Smooth muscle cell (in vitro differentiated cells): ENCODE results near the gene FNTB. TPM values are rescaled to one million over a fixed set of nuclear protein-coding genes. Genes with fewer than 3 reads are reported as not detected.

Source experiments
- DNase-seq: peaks from one replicate; lab custom pipeline; 2025; ENCODE audit not compliant: unreplicated experiment; lab: John Stamatoyannopoulos, UW
- H2AFZ ChIP-seq: fragments of 200-600 bp; sonication (generic); 2 replicates; pipeline ENCODE4 v1.6.0; 2016; ENCODE audit warnings: antibody characterized with exemption, low read depth, mild to moderate bottlenecking
- H3F3A ChIP-seq: fragments of 200-600 bp; sonication (generic); 2 replicates; pipeline ENCODE4 v1.6.0; 2017; ENCODE audit warnings: antibody characterized with exemption, low read depth
- H3K27ac ChIP-seq: fragments of 200-600 bp; sonication (generic); 2 replicates; pipeline ENCODE4 v1.5.1; 2016; ENCODE audit warnings: low read depth, mild to moderate bottlenecking
- H3K27me3 ChIP-seq: fragments of 200-600 bp; sonication (generic); 2 replicates; pipeline ENCODE4 v1.6.1; 2016; ENCODE audit warnings: low read depth, mild to moderate bottlenecking
- H3K36me3 ChIP-seq: fragments of 200-600 bp; sonication (generic); 2 replicates; pipeline ENCODE4 v1.5.1; 2016; ENCODE audit warnings: low read depth
- H3K4me1 ChIP-seq: fragments of 200-600 bp; sonication (generic); 2 replicates; pipeline ENCODE4 v1.5.1; 2016; ENCODE audit warnings: low read depth
- H3K4me2 ChIP-seq: fragments of 200-600 bp; sonication (generic); 2 replicates; pipeline ENCODE4 v1.6.0; 2016; ENCODE audit warnings: mild to moderate bottlenecking
- H3K4me3 ChIP-seq: fragments of 200-600 bp; sonication (generic); 2 replicates; pipeline ENCODE4 v1.5.1; 2016; ENCODE audit warnings: mild to moderate bottlenecking
- H3K79me2 ChIP-seq: fragments of 200-600 bp; sonication (generic); 2 replicates; pipeline ENCODE4 v1.6.0; 2016; ENCODE audit warnings: low read depth, mild to moderate bottlenecking
- H3K9ac ChIP-seq: fragments of 200-600 bp; sonication (generic); 2 replicates; pipeline ENCODE4 v1.6.0; 2016; ENCODE audit warnings: low read depth
- H3K9me3 ChIP-seq: fragments of 200-600 bp; sonication (generic); replicated peaks from 2 replicates; pipeline ENCODE4 v1.5.1; 2016; ENCODE audit warnings: low read depth
- H4K20me1 ChIP-seq: fragments of 200-600 bp; sonication (generic); 2 replicates; pipeline ENCODE4 v1.6.0; 2016; ENCODE audit warnings: low read depth
- CTCF ChIP-seq: fragments of 200-600 bp; sonication (generic); IDR thresholded peaks from 2 replicates; pipeline ENCODE4 v1.5.1; 2017; ENCODE audit warnings: borderline replicate concordance, mild to moderate bottlenecking, antibody characterized with exemption; ENCODE audit not compliant: insufficient read depth, poor library complexity, severe bottlenecking
- WGBS: methylation state at CpG from one replicate; pipeline ENCODE4 v1.1.7; 2016; ENCODE audit warnings: low lambda C conversion rate; 5-methylcytosine and 5-hydroxymethylcytosine counted together
- polyA plus RNA-seq: library from polyadenylated mRNA; unstranded; fragments of >200 nt; fragmentation: Nextera tagmentation; extraction: Ambion mirVana; gene quantifications from 2 replicates; pipeline ENCODE4 v1.2.1, GENCODE V29; 2016
- total RNA-seq: library from RNA; depleted of rRNA; stranded (reverse); fragments of >200 nt; gene quantifications from 2 replicates; pipeline ENCODE4 v1.2.3, GENCODE V29; 2014

Gene FNTB
- total and polyA plus RNA-seq, 2 experiments from 2014 or later = 9.3 to 16.3 TPM

- DNase-seq = no peak
- Histone ChIP-seq H3K36me3 (no peaks in the 10 kb centered on the region), H3K27ac (no peak overlapping the region), H2AFZ (no peak overlapping the region), H3K79me2 (no peaks in the 10 kb centered on the region), H3K4me3 (no peak overlapping the region), H3K9me3 (no peaks in the 10 kb centered on the region), H3F3A (no peaks in the 10 kb centered on the region), H3K4me2 (no peak overlapping the region), H4K20me1 (peaks cover 25% of the 10 kb centered on the region), H3K27me3 (no peaks in the 10 kb centered on the region), H3K4me1 (no peaks in the 10 kb centered on the region), H3K9ac (no peak overlapping the region)
- 99% methylated on average over 6 of the region's 6 CpGs for WGBS
- TF ChIP-seq CTCF = no peak
Observed at GRCh38 chr14:65072256-65072655, 85.6 kb downstream of the FNTB start.

- Histone ChIP-seq H3K4me1 (no peaks in the 10 kb centered on the region), H3K36me3 (no peaks in the 10 kb centered on the region), H4K20me1 (peaks cover 27% of the 10 kb centered on the region), H3K9ac (no peak overlapping the region), H3K27me3 (no peaks in the 10 kb centered on the region), H3K4me3 (no peak overlapping the region), H2AFZ (no peak overlapping the region), H3K9me3 (no peaks in the 10 kb centered on the region), H3K4me2 (no peak overlapping the region), H3K79me2 (no peaks in the 10 kb centered on the region), H3K27ac (no peak overlapping the region), H3F3A (no peaks in the 10 kb centered on the region)
- no peak for DNase-seq
- 83% methylated on average over 1 of the region's 1 CpG for WGBS
- no peak for TF ChIP-seq CTCF
Observed at GRCh38 chr14:65072937-65073336, 86.2 kb downstream of the FNTB start.

- Histone ChIP-seq H3K9me3 (no peaks in the 10 kb centered on the region), H3K27me3 (no peaks in the 10 kb centered on the region), H3K4me1 (no peaks in the 10 kb centered on the region), H3F3A (no peaks in the 10 kb centered on the region), H3K36me3 (no peaks in the 10 kb centered on the region), H4K20me1 (peaks cover 32% of the 10 kb centered on the region), H3K9ac (no peak overlapping the region), H3K27ac (no peak overlapping the region), H3K79me2 (no peaks in the 10 kb centered on the region), H3K4me3 (no peak overlapping the region), H3K4me2 (no peak overlapping the region), H2AFZ (no peak overlapping the region)
- WGBS = 98% methylated on average over 4 of the region's 4 CpGs
- TF ChIP-seq CTCF = no peak
- no peak for DNase-seq
Observed at GRCh38 chr14:65073605-65074201, 87.0 kb downstream of the FNTB start.
